GM21447 (cell line): Measurements from ENCODE around the gene ZNF442.
"Not testable (repeated sequence)": the region's sequence is repeated elsewhere in the genome, so short reads cannot be mapped to it uniquely, and the experiment has no call there.

Source experiments
- ATAC-seq: cut with Tn5 transposase; IDR thresholded peaks from one replicate; pipeline ENCODE4 v1.9.1; 2021; ENCODE audit not compliant: unreplicated experiment

The ZNF442 gene

GRCh38 chr19:12365236-12366162 lies at the start of gene ZNF442:
Gene ZNF442 (minus strand): TSS chr19:12365683. CDS start chr19:12363631, 2,052 bp downstream.
- peak; percentile 93 for ATAC-seq

GRCh38 chr19:12411893-12412292 lies 46.4 kb upstream of the ZNF442 start:
- no peak for ATAC-seq

DNA sequence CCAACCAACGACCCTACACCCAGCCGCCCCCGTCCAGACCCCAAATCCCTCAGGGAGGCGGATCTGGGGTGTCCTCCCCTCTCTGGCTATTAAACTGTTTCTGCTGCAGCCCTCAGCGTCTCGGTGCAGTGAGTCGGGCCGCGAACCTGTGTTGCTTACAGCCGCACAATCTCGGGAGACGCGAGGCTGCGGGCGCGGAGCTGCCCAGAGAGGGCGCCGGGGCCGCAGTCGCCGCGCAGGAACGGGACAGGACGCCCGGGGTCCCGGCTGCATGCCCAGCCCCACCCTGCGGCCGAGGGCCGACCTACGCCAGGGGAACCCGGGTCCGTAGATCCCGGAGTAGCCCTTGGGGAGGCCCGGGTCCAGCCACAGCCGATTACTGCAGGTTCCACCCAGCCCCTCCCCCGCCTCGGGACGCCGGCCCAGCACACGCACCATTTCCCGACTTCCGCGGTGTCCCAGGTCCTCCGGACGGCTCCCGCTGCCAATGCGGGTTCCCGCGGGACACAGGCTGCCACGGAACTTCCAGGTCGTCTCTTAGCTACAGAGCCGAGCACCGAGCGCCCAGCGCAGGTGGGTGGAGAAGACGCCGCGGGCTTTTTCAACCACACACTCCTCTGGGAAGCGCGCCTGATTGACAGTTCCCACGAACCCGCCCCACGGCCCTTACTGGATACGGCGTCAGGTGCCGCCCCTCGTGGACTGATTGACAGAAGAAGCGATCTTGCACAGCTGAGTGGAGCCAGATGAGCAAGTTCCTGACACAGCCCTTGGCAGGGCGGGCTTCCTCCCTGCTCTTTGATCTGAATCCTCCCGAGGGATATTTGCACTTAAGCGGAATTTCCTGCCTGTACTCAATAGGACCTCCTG lies 35.4 kb upstream of the ZNF442 start, which contains the start of gene ZNF799:
Gene ZNF799, minus strand, starts transcription at position 639 of the 870 bp plus-strand sequence. Its CDS starts 201 bp downstream, at position 438.
- ATAC-seq = peak; percentile 72

DNA sequence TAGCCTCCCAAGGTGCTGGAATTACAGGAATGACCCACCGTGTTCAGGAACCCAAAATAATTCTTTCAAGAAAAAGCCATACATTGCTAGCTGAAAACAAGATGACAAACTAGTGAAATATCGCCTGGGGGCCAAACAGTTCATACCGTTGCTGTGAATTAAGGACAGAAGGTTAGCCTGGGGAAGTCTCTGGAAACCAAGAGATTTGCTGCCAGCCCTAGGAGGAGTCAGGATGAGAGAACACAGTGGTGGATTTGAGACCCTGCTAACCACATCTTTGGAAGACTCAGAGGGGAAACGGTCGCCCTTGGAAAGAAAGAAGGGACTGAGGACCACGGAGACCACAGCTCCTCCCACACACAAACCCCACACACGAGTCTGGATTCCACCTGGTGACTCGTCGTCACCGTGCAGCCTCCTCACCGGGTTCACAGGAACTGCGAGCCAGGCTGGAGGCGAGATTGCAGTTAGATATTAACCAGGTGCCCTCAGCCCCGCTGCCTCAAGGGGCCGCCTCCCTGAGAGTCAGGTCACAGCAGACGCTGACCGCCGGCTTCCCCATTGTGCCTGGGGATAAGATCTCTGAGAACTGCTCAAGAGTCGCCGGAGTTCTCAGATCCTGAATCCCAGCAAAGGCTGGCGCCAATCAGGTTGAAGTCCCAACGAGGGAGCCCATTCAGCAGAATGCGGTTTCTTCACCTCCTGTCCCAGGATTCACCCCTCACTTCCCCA lies 34.6 kb upstream of the ZNF442 start:
- ATAC-seq = peak; percentile 43

DNA sequence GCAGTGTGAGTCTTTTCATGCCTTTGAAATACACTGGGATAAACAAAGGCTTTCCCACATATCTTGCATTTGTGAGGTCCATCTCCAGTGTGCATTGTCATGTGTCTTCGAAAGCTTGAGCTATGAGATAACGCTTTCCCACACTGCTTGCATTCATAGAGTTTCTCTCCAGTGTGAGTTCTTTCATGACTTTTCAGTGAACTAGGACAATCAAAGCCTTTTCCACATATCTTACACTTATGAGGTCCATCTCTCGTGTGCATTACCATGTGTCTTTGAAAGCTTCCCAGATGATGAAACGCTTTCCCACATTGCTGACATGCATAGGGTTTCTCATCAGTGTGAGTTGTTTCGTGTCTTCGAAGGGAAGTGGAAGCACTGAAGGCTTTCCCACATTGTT lies 25.7 kb upstream of the ZNF442 start:
- ATAC-seq = not testable (repeated sequence)

- not testable (repeated sequence) for ATAC-seq
Observed at GRCh38 chr19:12386365-12386764, 20.9 kb upstream of the ZNF442 start.

DNA sequence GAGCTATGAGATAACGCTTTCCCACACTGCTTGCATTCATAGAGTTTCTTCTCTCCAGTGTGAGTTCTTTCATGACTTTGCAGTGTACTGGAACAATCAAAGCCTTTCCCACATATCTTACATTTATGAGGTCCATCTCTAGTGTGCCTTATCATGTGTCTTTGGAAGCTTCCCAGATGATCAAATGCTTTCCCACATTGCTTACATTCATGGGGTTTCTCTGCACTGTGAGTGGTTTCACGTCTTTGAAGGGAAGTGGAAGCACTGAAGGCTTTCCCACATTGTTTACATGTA lies 14.9 kb upstream of the ZNF442 start:
- ATAC-seq = no peak

DNA sequence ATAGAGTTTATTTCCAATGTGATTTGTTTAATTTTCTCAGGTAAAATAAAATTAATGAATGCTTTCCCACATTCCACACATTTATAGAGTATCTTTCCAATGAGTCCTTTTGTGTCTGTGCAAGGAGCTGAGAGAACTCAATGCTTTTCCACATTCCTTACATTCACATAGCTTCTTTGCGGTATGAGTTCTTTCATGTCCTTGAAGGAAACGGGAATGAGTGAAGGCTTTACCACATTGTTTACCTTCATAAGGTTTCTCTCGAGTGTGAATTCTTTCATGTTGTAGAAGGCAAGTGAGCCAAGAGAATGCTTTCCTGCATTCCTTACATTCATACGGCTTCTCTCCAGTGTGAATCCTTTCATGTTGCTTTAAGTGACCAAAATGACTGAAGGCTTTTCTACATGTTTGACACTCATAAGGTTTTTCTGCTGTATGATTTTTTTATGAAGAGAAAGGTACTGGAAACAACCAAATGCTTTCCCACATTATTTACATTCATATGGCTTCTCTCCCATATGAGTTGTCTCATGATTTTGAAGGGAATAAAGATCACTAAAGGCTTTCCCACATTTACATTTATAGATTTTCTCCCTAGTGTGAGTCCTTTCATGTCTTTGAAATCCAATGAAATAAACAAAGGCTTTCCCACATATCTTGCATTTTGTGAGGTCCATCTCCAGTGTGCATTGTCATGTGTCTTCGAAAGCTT lies 14.4 kb upstream of the ZNF442 start:
- no peak for ATAC-seq

DNA sequence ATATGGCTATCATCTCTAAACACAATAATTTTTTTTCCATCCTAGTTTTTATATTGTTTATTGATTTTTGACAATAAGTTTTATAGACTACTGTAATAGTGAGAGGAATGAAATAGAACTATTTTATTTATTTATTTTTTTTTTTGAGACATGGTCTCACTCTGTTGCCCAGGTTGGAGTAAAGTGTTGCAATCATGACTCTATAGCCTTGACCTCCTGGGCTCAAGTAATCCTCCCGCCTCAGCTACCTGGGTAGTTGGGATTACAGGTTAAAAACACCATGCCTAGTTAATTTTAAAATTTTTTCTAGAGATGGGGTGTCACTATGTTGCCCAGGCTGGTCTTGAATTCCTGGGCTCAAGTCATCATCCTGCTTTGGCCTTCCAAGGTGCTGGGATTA lies 8.5 kb upstream of the ZNF442 start:
- ATAC-seq = no peak

DNA sequence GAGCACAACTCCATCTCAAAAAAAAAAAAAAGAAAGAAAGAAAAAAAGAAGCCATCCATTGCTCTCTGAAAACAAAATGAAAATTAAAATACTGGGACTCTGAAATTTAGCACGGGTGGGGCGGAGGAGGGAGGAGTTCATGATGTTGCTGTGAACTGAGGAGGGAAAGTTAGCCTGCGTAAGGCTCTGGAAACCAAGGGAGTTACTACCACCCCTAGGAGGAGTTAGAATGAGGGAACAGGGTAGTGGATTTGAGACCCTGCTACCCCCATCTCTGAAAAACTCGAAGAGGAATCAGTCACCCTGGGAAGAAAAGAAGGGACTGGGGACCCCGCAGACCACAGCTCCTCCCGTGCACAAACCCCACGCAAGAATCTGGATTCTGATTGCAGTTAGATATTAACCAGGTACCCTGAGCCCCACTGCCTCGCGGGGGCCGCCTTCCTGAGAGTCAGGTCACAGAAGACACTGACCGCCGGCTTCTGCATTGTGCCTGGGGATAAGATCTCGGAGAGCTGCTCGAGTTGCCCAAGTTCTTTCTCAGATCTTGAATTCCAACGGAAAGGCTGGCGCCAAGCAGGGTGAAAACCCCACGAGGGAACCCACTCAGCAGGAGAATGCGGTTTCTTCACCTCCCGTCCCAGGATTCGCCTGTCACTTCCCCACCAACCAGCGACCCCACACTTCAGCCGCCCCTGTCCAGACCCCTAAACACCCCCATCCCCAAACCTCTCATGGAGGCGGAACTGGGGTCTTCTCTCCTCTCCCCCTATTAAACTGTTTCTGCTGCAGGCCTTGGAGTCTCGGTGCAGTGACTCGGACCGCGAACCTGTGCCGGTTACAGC lies 870 bp downstream of the ZNF442 start:
- no peak for ATAC-seq

DNA sequence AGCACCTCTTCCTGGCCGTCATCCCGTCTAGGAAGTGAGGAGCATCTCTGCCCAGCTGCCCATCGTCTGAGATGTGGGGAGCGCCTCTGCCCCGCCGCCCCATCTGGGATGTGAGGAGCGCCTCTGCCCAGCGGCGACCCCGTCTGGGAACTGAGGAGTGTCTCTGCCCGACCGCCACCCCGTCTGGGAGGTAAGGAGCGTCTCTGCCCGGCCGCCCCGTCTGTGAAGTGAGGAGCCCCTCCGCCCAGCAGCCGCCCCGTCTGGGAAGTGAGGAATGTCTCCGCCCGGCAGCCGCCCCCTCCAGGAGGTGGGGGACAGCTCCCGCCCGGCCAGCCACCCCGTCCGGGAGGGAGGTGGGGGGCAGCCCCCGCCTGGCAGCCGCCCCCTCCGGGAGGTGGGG lies 3.2 kb downstream of the ZNF442 start:
- not testable (repeated sequence) for ATAC-seq

GRCh38 chr19:12353375-12353774 lies 12.1 kb downstream of the ZNF442 start:
- no peak for ATAC-seq

- ATAC-seq = no peak
Observed at GRCh38 chr19:12350890-12351197, 14.6 kb downstream of the ZNF442 start.

GRCh38 chr19:12350185-12350889 lies 15.1 kb downstream of the ZNF442 start:
- no peak for ATAC-seq

- no peak for ATAC-seq
Observed at GRCh38 chr19:12346896-12347295, 18.6 kb downstream of the ZNF442 start.

DNA sequence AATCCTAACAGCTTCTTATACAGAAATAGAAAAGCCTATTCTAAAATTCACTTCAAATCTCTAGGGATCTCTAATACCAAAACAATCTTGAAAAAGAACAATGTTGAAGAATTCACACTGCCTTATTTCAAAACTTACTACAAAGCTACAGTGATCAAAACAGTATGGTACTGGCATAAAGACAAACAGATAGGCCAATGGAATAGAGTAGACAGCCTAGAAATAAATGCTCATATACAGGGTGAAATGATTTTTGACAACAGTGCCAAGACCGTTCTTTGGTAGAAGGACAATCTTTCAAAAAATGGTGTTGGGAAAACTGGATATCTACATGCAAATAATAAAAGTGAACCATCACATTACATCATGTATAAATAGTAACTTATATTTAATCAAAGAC lies 20.3 kb downstream of the ZNF442 start:
- no peak for ATAC-seq

DNA sequence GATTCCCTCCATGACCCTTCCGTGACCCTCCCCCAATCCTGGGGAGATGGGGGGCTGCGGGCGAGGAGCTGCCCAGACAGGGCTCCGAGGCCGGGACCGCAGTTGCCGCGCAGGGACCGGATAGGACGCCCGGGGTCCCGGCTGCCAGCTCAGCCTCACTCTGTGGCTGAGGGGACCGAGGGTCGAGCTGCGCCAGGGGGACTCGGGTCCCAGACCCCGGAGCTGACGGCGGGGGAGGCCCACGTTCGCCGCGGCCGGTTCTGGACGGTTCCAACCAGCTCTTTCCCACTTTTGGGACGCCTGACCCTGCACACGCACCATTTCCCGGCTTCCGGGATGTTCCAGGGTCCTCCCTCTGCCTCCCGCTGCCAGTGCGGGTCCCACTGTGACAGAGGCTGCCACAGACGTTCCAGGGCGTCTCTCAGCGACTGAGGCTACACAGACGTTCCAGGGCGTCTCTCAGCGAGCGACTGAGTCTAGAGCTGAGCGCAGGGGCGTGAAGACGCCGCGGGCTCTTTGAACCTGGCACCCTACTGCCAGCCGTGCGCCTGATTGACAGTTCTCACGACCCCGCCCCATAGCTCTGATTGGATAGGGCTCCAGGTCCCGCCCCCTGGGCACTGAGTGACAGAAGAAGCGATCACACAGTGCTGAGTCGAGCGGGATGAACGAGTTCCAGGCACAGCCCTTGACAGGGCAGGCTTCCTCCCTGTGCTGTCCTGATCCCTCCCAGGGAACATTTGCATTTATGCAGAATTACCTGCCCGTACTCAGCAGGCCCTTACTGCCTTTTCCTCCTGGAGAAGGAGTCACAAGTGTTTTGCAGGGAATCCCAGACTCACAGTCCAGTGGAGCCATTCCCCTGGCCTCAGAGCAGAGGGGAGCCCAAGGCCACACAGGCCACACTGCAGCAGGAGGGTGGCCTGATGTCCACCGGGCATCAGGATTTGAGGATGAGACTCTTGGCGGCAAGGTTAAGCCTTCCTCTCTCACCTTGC lies 32.0 kb downstream of the ZNF442 start, which contains the start of gene ZNF563:
Gene ZNF563, minus strand, starts transcription at position 472 of the 998 bp plus-strand sequence. Its CDS starts 151 bp downstream, at position 321.
- peak; percentile 93 for ATAC-seq
